GM13976 (cell line): ENCODE data around the gene FLNB.

ENCODE experiments used
- DNase-seq: peaks from one replicate; pipeline ENCODE4 v3.0.0; 2012; ENCODE audit warnings: low spot score
- in situ Hi-C: fragments of 300-500 bp; cut with MboI; formaldehyde crosslinking; loops from one replicate; pipeline ENCODE4 v1.12.0; 2022; ENCODE audit warnings: low sequenced_read_pairs, mixed read lengths, inconsistent platforms; ENCODE audit not compliant: unreplicated experiment
- TF ChIP-seq, protein P1 (sequence below): IDR thresholded peaks from 2 replicates; pipeline ENCODE4 v1.5.1; 2012; ENCODE audit warnings: borderline replicate concordance, mild to moderate bottlenecking; ENCODE audit not compliant: insufficient read depth; ENCODE audit errors: extremely low read depth, missing control alignments, control extremely low read depth

FLNB gene

DNA sequence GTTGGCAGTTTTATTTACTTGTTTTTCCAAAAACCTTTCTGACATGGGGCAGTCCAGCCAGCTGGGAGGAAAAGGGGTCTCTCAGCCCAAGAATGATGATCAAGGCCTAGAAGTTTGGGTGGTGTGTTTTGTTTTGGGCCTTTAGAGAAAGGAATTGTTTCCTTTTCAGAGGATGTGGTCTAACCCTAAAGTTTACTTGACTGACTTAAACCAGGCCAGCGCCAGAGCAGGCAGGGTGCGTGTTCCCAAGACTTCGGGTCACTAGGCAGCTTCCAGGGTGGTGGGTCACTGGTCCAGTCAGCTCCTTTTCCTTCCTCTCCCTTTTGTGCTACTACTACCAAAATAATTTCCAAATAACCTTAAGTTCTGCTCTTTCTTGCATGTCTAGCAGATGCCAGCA, 4.9 kb downstream of the FLNB start:
- no peak for DNase-seq
- TF ChIP-seq, protein P1, sequence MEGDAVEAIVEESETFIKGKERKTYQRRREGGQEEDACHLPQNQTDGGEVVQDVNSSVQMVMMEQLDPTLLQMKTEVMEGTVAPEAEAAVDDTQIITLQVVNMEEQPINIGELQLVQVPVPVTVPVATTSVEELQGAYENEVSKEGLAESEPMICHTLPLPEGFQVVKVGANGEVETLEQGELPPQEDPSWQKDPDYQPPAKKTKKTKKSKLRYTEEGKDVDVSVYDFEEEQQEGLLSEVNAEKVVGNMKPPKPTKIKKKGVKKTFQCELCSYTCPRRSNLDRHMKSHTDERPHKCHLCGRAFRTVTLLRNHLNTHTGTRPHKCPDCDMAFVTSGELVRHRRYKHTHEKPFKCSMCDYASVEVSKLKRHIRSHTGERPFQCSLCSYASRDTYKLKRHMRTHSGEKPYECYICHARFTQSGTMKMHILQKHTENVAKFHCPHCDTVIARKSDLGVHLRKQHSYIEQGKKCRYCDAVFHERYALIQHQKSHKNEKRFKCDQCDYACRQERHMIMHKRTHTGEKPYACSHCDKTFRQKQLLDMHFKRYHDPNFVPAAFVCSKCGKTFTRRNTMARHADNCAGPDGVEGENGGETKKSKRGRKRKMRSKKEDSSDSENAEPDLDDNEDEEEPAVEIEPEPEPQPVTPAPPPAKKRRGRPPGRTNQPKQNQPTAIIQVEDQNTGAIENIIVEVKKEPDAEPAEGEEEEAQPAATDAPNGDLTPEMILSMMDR, result no peak
- in situ Hi-C loops, result loop anchor here (10.0 kb wide), 1 partner anchor 162 kb away; no protein-coding TSS in a partner anchor

- DNase-seq, result no peak
- TF ChIP-seq, protein P1, result no peak
- in situ Hi-C loops, result loop anchor here (10.0 kb wide), 1 partner anchor 161 kb away; no protein-coding TSS in a partner anchor
Measured at GRCh38 chr3:58013973-58014649, 5.9 kb downstream of the FLNB start.

DNA sequence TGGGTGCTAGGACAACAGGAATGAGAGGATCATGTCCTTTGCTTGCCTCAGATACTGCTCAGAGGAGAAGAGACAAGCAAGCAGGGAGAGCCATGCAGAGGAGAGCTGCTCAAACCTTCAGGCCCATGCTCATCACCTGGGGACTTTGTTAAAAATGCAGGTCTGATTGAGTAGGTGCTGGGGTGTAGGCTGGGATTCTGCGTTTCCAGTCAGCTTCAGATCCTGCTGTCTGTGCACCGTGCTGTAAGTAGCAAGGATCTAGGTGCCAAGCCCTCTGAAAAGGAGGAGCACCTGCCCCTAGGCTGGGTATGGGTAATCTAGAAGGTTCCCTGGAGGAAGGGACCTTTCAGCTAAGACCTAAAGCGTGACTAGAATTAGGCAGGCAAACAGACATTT, 7.3 kb downstream of the FLNB start:
- TF ChIP-seq, protein P1, result no peak
- no peak for DNase-seq
- in situ Hi-C loops, result loop anchor here (10.0 kb wide), 1 partner anchor 159 kb away; no protein-coding TSS in a partner anchor

- no peak for DNase-seq
- TF ChIP-seq, protein P1, result no peak
- in situ Hi-C loops, result loop anchor here (10.0 kb wide), 1 partner anchor 158 kb away; no protein-coding TSS in a partner anchor
Measured at GRCh38 chr3:58016710-58017109, 8.5 kb downstream of the FLNB start.

DNA sequence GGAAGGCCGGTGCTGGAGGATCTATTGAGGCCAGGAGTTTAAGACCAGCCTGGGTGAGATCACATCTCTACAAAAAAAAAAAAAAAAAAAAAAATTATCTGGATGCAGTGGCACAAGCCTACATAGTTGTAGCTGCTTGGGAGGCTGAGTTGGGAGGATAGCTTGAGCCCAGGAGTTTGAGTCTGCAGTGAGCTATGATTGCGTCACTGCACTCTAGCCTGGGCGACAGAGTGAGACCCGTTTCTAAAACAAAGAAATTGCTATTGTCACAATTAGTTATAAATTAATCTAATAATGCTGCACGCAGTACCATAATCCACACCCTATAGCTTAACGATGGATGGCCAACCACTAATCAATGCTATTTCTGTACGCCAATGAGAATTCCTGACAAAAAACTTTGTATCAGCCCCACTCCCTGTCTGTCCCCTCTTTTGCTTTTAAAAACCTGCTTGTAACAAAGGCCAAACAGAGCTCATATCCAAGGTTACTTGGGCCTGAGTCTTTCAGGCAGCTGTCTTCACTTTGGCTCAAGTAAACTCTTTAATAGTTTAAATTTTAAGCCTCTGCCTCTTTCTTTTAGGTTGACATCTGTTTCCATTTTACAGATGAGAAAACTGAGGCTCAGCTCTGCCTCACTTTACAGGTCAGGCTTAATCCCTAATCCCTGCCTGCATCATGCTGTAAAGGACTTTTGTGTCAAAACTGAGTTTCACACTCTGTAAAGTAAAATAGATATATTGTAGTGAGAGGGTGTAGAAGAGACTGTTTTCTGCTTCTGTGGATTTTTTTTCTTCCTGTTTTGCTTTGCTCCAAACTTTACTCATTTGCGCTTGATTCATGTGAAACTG, 10.9 kb downstream of the FLNB start:
- no peak for DNase-seq
- TF ChIP-seq, protein P1, result no peak
- in situ Hi-C loops, result loop anchor here (10.0 kb wide), 1 partner anchor 156 kb away; no protein-coding TSS in a partner anchor

DNA sequence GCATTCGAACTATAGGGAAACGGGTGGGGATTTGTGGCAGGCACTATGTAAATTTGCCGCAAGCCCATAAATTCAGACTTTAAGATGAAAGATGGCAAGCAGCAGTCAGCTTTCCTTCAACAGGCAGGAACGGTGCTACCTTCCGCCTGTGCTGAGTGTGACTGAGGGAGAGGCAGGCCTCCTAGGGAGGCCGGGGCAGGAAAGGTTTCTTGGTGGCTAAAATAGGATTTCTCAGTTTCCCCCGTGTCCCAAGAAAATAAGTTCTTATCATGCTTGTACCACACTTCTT, 12.5 kb downstream of the FLNB start:
- DNase-seq, result no peak
- TF ChIP-seq, protein P1, result no peak
- in situ Hi-C loops, result no loop called here
